Glomerular visceral epithelial cell (primary cell): ENCODE results near the gene INTS2.
"Not testable (repeated sequence)": the region's sequence is repeated elsewhere in the genome, so short reads cannot be mapped to it uniquely, and the experiment has no call there.

Experiments
- DNase-seq: peaks from one replicate; pipeline ENCODE4 v3.0.0-alpha.2; 2016; ENCODE audit errors: extremely low spot score

Gene INTS2, protein sequence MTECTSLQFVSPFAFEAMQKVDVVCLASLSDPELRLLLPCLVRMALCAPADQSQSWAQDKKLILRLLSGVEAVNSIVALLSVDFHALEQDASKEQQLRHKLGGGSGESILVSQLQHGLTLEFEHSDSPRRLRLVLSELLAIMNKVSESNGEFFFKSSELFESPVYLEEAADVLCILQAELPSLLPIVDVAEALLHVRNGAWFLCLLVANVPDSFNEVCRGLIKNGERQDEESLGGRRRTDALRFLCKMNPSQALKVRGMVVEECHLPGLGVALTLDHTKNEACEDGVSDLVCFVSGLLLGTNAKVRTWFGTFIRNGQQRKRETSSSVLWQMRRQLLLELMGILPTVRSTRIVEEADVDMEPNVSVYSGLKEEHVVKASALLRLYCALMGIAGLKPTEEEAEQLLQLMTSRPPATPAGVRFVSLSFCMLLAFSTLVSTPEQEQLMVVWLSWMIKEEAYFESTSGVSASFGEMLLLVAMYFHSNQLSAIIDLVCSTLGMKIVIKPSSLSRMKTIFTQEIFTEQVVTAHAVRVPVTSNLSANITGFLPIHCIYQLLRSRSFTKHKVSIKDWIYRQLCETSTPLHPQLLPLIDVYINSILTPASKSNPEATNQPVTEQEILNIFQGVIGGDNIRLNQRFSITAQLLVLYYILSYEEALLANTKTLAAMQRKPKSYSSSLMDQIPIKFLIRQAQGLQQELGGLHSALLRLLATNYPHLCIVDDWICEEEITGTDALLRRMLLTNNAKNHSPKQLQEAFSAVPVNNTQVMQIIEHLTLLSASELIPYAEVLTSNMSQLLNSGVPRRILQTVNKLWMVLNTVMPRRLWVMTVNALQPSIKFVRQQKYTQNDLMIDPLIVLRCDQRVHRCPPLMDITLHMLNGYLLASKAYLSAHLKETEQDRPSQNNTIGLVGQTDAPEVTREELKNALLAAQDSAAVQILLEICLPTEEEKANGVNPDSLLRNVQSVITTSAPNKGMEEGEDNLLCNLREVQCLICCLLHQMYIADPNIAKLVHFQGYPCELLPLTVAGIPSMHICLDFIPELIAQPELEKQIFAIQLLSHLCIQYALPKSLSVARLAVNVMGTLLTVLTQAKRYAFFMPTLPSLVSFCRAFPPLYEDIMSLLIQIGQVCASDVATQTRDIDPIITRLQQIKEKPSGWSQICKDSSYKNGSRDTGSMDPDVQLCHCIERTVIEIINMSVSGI

DNA sequence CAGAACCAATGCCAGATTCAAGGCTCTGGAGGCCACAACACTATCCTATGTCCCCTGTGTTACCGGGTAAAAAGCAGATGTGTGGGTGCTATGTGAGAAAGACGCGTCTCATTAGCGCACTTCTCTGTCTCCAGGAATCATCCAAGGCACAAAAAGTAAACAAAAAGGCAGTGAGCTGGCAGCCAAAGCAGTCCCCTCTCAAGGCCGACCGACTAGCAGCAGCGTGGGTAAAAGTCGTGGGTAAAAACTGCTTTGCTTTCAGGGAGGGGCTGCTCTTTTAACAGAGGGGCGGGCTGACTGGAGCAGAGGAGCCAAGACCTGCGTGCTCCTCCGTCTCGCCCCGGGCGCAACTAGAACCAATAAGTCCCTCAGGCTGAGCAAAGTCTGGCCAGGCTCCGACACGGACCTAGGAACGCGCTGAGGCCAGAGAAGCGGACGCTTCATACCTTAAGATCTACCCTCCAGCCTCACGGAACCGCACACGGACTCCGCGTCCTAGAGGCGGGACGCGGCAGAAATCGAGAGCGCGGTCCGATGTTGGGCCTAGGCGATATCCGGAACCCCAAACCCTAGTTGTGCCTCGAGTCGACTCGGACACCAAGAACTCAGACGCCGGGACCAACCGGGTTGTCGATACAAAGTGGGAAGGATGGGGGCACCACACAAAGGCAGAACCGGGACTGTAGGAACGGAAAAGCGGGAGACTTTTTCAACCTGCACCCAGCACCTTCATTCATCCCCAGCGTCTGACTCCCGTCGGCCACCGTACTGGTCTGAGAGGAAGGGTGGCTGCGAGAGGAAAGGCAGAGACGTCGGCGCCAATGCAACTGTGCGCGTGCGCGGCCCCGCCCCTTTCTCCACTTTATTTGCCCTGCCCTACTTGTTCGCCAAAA is at the start of gene INTS2:
INTS2 (minus strand) TSS at position 775 of the 893 bp plus-strand sequence. CDS start 1,338 bp downstream, outside the sequence.
- DNase-seq = peak; percentile 94

DNA sequence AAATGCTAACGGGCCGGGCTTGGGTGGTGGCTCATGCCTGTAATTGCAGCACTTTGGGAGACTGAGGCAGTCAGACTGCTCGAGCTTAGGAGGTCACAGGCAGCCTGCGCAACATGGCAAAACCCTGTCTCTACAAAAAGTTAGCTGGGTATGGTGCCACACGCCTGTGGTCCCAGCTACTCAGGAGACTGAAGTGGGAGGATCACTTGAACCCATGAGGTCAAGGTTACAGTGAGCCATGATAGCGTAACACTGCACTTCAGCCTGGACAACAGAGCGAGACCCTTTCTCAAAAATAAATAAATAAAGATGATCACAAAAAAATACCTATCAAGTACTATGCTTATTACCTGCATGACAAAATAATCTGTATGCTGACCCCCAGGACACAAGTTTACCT is 46.3 kb upstream of the INTS2 start:
- DNase-seq = no peak

DNA sequence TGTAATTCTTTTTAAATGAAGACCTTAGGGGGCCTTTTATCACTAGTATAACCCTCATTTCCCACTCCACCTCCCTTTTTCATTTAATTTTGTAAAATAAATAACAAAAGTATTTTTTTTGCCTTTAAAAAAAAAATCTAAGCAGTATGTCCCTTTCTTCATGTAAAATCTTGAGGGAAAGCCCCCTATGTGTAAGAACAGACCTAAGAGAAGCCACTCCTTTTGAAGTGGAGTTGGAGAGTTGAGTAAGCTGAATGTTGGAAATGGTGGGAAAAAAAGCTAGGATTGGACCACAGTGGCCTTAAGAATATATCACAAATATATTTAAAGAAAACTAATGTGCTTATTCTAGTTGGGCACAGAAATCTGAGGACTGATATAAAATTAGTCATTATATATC is 44.5 kb upstream of the INTS2 start:
- DNase-seq = no peak

DNA sequence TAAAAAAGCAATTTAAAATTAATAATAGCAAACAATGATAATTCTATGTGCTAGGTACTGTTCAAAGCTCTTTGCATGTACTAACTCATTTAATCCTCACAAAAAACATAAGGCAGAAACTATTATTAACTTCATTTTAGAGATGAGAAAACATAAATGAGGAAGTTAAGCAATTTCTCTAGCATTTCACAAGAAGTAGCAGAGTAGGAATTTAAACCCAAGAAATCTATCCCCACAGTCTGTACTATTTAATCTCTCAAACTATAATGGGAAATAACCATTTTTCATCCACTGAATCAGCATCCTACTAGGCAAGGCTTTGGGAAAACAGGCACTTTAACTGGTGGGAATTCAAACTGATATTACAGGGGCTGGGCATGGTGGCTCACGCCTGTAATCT is 42.2 kb upstream of the INTS2 start:
- DNase-seq = no peak

DNA sequence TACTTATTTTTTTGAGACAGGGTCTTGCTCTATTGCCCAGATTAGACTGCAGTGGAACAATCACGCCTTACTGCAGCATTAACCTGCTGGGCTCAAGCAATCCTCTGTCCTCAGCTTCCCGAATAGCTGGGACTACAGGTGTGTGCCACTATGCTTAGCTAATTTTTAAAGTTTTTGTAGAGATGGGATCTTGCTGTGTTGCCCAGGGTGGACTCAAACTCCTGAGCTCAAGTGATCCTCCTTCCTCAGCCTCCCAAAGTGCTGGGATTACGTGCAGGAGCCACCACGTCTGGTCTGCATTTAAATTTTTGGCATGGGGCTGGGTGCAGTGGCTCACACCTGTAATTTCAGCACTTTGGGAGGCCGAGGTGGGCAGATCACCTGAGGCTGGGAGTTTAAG is 41.0 kb upstream of the INTS2 start:
- no peak for DNase-seq

DNA sequence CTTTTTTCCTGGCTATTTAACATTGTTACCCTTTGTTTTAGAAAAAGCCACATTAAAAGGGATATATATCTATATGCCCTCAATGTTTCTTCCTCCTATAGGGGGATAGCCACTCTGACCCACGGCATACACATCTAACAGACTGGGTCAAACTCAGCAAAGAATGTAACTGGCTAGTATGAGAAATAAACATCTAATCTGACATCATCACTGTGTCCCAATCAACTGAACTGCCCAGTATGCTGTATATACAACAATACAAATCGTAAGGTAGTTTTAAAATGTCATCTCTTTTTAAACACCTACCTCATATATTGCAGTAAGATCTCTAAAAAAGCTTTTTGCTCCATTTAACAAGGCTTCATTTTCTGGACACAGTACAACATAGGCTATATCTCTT is 39.9 kb upstream of the INTS2 start:
- DNase-seq = no peak

DNA sequence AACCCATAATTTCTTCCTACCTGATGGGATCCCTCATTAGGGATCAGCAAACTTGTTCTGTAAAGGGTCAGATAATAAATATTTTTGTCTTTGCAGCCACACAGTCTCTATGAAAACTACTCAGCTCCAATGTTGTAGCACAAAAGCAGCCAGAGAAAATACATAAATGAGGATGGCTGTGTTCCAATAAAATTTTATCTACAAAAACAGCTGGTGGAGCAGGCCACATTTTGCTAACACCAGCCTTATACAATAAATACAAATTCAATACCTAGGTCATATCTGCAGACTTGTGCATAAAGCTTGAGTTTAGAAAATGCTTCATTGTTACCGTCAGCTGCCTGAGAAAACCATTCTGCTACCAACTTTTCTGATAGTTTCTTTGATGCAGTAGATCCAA is 38.4 kb upstream of the INTS2 start:
- no peak for DNase-seq

DNA sequence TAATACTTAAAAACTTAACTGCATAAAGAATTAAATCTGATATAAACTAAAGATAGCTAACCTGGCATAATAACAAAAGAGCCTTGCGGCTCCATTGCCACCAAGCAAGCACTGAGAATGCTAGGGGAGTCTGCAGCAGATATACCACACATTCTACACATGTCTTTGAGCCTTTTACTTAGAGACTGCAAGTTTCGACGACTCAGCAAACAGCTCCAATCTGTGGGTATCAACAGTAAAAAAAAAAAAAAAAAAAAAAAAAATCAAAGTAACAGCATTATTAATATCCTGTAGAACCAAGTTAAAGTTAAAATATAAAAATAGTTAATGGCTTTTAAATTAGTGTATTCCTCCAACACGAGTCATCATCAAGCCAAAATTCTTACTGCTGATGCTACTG is 27.8 kb upstream of the INTS2 start:
- no peak for DNase-seq

DNA sequence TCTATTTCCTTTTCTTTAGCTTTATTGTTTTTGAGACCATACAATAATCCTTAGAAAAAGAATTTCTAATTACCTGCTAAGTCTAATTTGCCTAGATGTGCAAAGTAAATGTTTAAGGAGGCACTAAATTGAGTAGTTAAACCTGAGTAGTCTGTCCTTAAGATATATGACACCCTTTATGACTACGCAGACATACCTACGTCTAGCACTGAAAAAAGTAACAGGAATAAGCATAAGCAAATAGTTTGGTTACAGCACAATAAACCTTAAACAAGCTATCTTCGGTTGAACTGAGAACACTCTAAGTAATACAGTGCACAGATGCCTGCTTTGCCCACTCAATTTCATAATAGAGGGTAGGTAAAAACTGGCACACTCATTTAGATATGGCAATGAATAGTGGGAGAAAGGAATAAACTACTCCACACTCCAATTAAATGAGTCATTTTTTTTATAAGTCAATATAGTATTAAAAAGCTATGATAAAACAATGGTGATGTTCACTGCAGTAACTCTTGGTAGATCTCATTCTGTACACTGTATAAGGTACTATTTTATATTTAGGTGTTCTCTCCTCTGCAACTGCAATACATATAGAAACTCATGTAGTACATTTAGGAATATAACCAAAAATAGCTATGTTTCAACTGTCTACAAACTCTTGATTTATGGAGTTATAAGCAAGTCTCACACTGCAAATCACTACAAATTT is 19.7 kb upstream of the INTS2 start:
- DNase-seq = no peak

DNA sequence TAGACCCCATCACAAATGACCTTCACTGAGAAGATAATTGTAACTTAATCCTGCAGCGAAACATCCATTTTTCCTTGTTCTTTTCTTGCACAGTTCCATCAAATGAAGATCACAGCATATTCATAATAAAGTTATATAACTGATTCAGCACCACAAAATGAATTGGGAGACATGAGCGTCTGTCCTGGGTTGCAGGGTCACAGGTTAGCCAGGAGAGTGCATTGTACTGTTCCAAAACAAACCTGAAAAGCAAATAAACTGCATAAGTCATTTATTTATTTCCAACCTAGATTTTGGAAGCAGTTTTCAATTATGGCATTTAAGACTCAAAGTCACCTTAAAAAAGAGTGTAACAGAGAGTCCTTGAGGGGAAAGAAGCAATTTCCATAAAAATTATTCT is 18.6 kb upstream of the INTS2 start:
- DNase-seq = no peak

DNA sequence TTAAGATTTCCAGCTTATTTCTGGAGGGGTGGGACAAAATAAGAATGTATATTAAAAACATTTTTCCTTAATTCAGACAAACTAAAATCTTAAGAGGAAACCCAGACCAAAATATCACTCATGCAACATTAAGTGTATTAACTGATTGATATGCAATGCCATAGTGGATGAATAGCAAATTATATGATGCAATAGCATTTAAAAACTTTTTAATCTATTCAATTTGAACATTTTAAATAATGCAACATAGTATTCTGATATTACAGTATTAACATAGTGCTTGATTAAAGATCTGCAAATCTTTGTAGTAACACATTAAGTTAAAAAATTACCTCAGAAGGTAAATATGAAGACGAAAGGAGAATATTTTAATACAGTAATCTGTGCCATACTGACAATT is 15.3 kb upstream of the INTS2 start:
- DNase-seq = no peak

DNA sequence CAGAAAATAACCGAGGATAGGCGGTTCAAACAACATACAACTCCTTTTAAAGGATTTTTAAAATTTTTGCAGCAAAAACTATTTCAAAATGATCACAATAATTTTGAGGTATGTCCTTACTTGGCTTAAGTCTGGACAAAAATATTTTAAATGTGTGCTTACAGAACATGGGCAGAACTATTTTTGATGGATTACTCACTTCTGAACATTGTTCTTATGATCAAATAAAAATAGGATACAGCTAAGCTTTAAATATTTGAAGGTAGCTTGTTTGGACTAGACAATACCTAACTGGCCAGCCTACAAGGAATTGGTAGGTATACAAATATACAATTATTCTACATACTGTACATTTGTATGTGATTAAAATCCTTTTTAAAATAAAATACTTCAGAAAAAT is 14.3 kb upstream of the INTS2 start:
- no peak for DNase-seq

DNA sequence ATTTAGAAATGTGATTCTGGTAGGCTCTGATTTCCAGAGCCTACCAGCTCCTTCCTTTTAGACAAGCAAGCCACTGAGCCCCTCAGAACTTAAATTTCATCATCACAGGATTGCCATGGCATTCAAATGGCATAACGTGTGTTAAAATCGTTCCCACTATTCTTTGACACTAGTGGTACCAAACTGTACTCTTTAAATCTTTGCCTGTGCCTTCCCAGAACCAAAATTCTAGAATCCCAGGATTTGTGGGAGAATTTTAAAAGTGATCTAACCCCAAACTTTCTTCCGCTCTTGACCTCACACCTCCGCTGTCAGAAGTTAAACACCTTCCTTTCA is 287 bp upstream of the INTS2 start:
- DNase-seq = no peak

DNA sequence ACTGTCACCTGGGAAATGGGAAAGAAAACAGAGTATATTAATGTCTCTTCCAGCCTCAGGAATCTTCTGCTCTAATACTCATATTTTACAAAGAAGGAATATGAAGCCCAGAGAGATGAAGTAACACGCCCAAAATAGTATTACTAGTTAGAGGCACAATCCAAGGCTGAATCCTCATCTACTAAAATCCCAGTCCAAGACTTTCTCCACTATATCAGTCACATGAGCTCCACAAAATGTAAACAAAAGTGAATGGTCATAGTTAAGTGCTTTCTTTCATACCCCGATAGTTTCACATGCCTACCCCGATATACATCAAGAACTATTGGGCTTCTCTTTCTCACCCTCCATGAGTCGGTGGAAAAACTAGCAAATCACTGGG is 965 bp downstream of the INTS2 start:
- no peak for DNase-seq

DNA sequence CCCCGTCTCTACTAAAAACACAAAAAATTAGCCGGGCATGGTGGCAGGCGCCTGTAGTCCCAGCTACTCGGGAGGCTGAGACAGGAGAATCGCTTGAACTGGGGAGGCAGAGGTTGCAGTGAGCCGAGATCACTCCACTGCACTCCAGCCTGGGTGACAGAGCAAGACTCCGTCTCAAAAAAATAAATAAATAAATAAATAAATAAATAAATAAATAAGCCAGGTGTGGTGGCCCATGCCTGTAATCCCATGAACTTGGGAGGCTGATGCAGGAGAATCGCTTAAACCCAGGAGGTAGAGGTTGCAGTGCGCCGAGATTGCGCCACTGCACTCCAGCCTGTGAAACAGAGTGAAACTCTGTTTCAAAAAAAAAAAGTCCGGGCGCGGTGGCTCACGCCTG is 12.6 kb downstream of the INTS2 start:
- not testable (repeated sequence) for DNase-seq

DNA sequence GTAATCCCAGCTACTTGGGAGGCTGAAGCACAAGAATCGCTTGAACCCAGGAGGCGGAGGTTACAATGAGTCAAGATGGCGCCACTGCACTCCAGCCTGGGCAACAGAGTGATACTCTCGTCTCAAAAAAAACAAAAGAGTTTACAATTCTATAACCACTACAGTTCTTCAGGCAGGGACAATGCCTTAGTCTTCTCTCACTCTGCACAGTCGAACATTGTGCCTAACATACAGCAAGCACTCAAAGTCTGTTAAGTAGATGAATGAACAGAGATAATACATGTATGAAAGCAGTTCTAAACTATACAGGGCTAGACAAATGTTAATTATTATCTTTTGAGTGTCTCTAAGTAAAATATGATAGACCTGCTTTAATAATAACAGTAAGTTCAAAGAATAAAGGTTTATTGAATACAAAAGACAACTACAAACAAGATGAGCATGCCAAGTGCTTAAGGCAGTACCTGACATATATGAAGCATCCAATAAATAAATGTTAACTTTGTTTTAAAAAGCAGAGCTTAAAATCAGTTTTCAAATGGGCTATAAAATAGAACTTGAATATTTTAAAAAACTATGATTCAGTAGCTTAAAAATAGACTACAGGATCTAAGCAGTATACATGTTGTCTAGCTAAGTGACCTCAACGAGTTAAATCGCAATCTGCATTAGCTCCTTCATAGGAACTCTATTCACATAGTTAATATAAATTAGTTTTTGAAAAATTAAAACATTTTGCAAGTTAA is 19.3 kb downstream of the INTS2 start:
- no peak for DNase-seq

DNA sequence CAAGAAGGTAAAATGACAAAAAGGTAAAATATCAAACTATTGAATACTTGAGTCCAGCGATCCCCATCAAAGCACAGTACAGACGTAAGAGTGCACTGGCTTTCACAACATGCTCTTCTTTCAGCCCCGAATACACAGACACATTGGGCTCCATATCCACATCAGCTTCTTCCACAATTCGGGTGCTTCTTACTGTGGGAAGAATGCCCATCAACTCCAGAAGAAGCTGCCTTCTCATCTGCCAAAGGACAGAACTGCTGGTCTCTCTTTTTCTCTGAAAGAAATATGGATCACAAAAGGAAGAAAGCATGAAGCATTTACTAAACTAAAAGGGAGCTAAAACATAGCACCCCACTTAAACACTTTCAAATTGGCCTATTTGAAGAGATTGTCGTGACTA is 20.4 kb downstream of the INTS2 start:
- no peak for DNase-seq

DNA sequence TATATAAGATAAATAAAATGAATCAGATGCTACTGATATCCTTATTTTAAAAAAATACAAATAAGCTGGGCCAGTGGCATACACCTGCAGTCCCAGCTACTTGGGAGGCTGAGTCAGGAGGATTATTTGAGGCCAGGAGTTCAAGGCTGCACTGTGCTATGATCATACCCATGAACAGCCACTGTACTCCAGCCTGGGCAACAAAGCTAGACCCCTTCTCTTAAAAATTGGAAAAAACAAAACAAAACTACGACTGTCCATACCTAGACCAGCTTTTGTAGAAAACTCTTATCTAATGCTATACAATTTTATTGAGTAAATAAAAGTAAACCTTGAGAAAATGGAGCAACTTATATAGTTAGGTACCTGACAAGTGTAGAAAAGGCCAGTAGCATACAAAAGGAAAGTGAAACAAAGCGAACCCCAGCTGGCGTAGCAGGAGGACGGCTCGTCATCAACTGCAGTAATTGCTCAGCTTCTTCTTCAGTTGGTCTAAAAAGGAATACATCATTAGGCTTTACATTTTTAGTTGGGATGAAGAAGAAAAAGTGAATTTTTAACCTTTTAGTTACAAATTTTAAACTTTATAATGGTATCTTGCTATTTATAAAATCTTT is 23.6 kb downstream of the INTS2 start:
- no peak for DNase-seq

DNA sequence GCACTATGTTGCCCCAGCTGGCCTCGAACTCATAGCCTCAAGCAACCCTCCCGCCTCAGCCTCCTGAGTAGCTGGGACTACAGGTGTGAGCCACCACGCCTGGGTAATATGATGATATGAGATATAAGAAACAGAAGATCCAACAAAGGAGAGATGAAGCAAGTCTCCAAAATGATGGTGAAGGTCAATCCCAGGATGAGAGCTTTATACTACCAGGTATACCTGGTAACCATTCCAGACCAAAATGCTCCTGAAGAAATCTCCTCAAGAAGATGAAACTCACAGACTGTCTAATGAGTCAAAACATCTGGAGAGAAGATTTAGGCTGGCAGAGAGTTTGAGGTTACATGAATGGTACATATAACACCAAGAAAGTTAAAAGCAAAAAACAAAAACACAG is 24.5 kb downstream of the INTS2 start:
- no peak for DNase-seq
